Left ventricle myocardium inferior (tissue), 1 donor: Measurements from ENCODE around the gene PCCA. TPM values are rescaled to one million over a fixed set of nuclear protein-coding genes. Genes with fewer than 3 reads are reported as not detected.
"Not testable (repeated sequence)": the region's sequence is repeated elsewhere in the genome, so short reads cannot be mapped to it uniquely, and the experiment has no call there.

Source experiments
- DNase-seq: peaks from one replicate; pipeline ENCODE4 v3.0.0-alpha.2; 2020
- H3K27ac ChIP-seq: fragments of 200-600 bp; replicated peaks from 2 replicates; pipeline ENCODE4 v1.8.0; 2021
- H3K27me3 ChIP-seq: fragments of 200-600 bp; 2 replicates; pipeline ENCODE4 v1.8.0; 2021; ENCODE audit warnings: low read depth
- H3K36me3 ChIP-seq: fragments of 200-600 bp; 2 replicates; pipeline ENCODE4 v1.8.0; 2021
- H3K4me1 ChIP-seq: fragments of 200-600 bp; 2 replicates; pipeline ENCODE4 v1.8.0; 2021
- H3K4me3 ChIP-seq: fragments of 200-600 bp; 2 replicates; pipeline ENCODE4 v1.8.0; 2021; ENCODE audit warnings: mild to moderate bottlenecking, moderate library complexity
- H3K9me3 ChIP-seq: fragments of 200-600 bp; replicated peaks from 2 replicates; pipeline ENCODE4 v1.8.0; 2021
- CTCF ChIP-seq: fragments of 200-600 bp; IDR thresholded peaks from 2 replicates; pipeline ENCODE4 v1.8.0; 2021; ENCODE audit warnings: antibody characterized with exemption, mild to moderate bottlenecking, borderline replicate concordance
- intact Hi-C: fragments of 100-400 bp; cut with micrococcal nuclease; formaldehyde crosslinking; loops from one replicate; pipeline ENCODE4 v1.11.0; 2022
- total RNA-seq: library from RNA; stranded (reverse); fragmentation: NEBNext Ultra II Directional; extraction: Animal tissue kit (Norgen Biotek cat#: 25700); gene quantifications from one replicate; pipeline ENCODE4 v1.2.1, GENCODE V29; 2021
- donor health status: DM: no; HTN: yes; CAD: no; lungs with severe emphysema.

Gene PCCA
- total RNA-seq, 1 donor from 2014 or later: 65.4 TPM

- H3K27me3 ChIP-seq: no peaks in the 10 kb centered on the region
- intact Hi-C loops: no loop called here
- DNase-seq: no peak
- H3K4me3 ChIP-seq: no peak overlapping the region
- no peak for TF ChIP-seq CTCF
- no peaks in the 10 kb centered on the region for H3K9me3 ChIP-seq
- H3K27ac ChIP-seq: no peak overlapping the region
- H3K36me3 ChIP-seq: peaks cover 14% of the 10 kb centered on the region
- H3K4me1 ChIP-seq: peaks cover 2% of the 10 kb centered on the region
Observed at GRCh38 chr13:100274942-100275506, 186.1 kb downstream of the PCCA start.

GRCh38 chr13:100275746-100276145, 186.9 kb downstream of the PCCA start:
- Histone ChIP-seq H3K9me3 (no peaks in the 10 kb centered on the region), H3K36me3 (peaks cover 17% of the 10 kb centered on the region), H3K27ac (no peak overlapping the region), H3K4me1 (no peaks in the 10 kb centered on the region), H3K4me3 (no peak overlapping the region), H3K27me3 (no peaks in the 10 kb centered on the region)
- DNase-seq: no peak
- intact Hi-C loops: no loop called here
- no peak for TF ChIP-seq CTCF

- TF ChIP-seq CTCF: no peak
Observed at GRCh38 chr13:100280681-100281080, 191.8 kb downstream of the PCCA start.

DNA sequence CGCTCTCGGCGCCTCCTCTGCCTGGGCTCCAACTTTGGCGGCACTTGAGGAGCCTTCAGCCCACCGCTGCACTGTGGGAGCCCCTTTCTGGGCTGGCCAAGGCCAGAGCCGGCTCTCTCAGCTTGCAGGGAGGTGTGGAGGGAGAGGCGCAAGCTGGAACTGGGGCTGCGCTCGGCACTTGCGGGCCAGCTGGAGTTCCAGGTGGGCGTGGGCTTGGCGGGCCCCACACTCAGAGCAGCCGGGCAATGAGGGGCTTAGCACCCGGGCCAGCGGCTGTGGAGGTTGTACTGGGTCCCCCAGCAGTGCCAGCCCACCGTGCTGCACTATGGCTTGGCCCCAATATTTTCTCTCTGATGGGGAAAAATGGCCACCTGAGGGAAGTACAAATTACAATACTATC, 193.4 kb downstream of the PCCA start:
- DNase-seq, intact Hi-C loops, H3K9me3 ChIP-seq: not testable (repeated sequence)

More at GRCh38 chr13:100280681-100281080, 191.8 kb downstream of the PCCA start:
- Histone ChIP-seq H3K4me1 (no peaks in the 10 kb centered on the region), H3K27ac (no peak overlapping the region), H3K9me3 (no peaks in the 10 kb centered on the region), H3K36me3 (peaks cover 4% of the 10 kb centered on the region), H3K27me3 (no peaks in the 10 kb centered on the region), H3K4me3 (no peak overlapping the region)
- DNase-seq: no peak
- intact Hi-C loops: no loop called here

DNA sequence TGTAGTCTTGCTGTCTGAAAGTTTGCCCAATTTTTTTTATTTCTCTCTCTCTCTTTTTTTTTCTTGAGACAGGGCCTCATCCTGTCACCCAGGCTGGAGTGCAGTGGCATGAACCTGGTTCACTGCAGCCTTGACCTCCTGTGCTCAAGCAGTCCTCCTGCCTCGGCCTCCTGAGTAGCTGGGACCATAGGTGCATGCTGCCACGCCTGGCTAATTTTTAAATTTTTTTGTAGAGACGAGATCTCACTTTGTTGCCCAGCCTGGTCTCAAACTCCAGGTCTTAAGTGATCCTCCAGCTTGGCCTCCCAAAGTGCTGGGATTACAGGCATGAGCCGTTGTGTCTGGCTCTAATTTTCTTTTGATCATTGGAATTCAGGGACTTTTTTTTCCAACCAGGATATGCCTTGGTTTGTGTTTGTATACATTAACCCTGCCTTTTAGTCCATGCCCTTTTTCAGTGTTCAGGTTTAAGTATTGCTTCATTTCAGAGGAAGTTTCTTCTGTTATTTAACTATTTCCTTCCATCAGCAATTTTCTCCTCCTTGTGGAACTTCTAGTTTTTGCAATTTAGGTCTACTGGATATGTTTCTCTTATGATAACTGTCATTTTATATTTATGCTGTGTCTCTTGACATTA, 201.4 kb downstream of the PCCA start:
- no peak overlapping the region for H3K27ac ChIP-seq
- no peaks in the 10 kb centered on the region for H3K9me3 ChIP-seq
- TF ChIP-seq CTCF: no peak
- peaks cover 8% of the 10 kb centered on the region for H3K36me3 ChIP-seq
- no peak for DNase-seq
- intact Hi-C loops: no loop called here
- no peak overlapping the region for H3K4me3 ChIP-seq
- H3K4me1 ChIP-seq: no peaks in the 10 kb centered on the region
- H3K27me3 ChIP-seq: no peaks in the 10 kb centered on the region

More for the DNA sequence above, 193.4 kb downstream of the PCCA start:
- H3K27me3 ChIP-seq, H3K27ac ChIP-seq, H3K36me3 ChIP-seq, H3K4me1 ChIP-seq, H3K4me3 ChIP-seq: not testable (repeated sequence)

DNA sequence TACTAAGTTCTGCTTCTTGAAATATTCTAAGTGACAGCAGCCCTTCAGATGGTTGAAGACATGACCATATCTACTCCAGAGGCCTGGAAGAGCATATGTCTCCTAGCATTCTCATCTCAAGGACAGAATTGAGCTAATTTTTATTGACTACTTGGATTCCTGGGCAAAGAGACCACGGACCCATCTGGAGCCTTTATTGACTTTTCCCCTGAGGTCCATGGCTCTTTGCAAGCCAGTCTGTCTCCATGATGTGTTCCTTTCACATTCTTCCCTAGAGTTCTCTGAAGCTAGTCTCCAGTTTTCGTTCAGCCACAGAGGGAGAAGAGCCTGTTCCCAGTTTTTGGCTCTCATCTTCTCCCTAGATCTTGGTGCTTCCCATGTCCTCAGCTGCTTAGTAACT, 202.7 kb downstream of the PCCA start:
- Histone ChIP-seq H3K36me3 (peaks cover 8% of the 10 kb centered on the region), H3K4me1 (peaks cover 1% of the 10 kb centered on the region)
- intact Hi-C loops: no loop called here

More for the DNA sequence above, 202.7 kb downstream of the PCCA start:
- no peak overlapping the region for H3K4me3 ChIP-seq
- no peaks in the 10 kb centered on the region for H3K27me3 ChIP-seq
- H3K27ac ChIP-seq: no peak overlapping the region
- H3K9me3 ChIP-seq: no peaks in the 10 kb centered on the region
- TF ChIP-seq CTCF: no peak
- no peak for DNase-seq
